ENCODE data around the gene PEX11A.
A peak's percentile ranks its signal among the peaks of the same experiment; 100 is the strongest.
"Not testable (repeated sequence)": the region's sequence is repeated elsewhere in the genome, so short reads cannot be mapped to it uniquely, and the experiment has no call there.

PEX11A gene

GRCh38 chr15:89690276-89691218 is at the start of gene PEX11A, which contains the start of gene WDR93:
PEX11A (minus strand) TSS chr15:89690754; CDS start chr15:89690632, 122 bp downstream.
WDR93 (plus strand) TSS chr15:89690811; CDS start chr15:89701747, 10,936 bp downstream.
- peak; percentile 51 for DNase-seq

GRCh38 chr15:89740137-89740536 is 49.6 kb upstream of the PEX11A start:
- peak; percentile 54 for DNase-seq

GRCh38 chr15:89735773-89736172 is 45.2 kb upstream of the PEX11A start:
- DNase-seq = no peak

DNA sequence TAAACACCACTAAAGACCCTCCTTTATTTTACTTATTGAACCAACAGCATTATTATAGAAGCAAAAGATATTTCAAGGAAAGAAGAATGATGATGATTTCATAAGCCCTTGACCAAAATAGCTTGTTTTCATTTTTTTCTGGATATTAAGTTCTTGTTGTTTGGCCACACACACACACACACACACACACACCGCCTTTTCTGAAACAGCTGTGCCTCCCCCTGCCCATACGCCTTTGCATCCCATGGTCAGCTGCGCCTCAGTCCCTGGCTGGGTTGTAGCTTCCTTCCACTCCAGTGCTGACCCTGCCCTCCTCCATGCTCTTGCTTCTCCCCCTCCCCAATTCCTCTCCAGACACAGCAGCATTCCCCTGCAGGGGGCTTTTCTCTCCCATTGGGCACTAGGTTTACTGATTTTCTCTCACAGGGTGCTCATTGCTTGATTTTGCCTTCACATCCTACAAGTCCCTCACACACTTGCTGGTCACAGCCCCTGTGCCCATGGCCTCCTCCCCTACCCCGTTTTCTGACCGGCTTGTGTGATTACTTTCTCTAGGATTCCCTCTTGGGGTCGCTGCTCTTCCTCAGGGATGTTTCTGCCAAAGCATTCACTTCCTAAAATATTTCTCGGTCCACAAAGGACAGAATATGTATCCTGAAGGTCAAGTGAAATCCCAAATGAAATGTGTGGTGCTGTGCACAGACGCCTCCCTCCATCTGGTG is 42.1 kb upstream of the PEX11A start:
- DNase-seq = no peak

DNA sequence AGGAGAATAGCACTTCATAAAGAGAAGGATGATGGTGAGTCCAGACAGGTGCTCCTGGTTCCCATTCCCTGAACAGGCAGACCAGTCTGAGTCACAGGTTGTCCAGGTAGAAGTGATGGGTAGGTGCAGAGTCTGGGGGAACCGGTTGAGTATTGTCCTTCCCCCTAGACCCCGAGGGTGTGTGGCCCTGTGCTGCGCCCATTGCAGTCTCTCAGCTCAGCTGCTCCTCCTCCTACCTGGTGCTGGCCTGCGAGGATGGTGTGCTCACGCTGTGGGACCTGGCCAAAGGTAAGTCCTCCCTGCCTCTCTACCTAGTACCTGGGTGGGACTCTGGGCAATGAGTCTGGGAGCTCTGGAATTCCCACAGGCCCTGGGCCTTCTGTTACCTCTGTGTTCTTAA is 40.7 kb upstream of the PEX11A start:
- no peak for DNase-seq

GRCh38 chr15:89728254-89728653 is 37.7 kb upstream of the PEX11A start:
- no peak for DNase-seq

- no peak for DNase-seq
Measured at GRCh38 chr15:89725064-89725463, 34.5 kb upstream of the PEX11A start.

DNA sequence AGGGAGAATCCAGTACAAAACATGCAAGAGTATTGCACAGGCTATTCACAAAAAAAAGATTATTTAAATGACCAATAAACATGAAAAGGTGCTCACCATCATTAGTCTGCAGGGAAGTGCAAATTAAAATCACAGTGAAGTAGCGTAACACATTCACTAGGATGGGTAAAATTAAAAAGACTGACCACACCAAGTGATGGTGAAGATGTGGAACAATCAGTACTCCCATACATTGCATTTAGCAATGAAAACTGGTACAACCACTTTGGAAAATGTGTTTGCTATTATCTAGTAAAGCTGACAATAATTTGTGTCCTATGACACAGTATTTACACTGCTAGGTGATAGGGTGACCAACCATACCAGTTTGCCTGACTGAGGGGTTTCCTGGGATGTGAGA is 34.1 kb upstream of the PEX11A start:
- no peak for DNase-seq

- no peak for DNase-seq
Measured at GRCh38 chr15:89723031-89723430, 32.5 kb upstream of the PEX11A start.

- DNase-seq = no peak
Measured at GRCh38 chr15:89714775-89715174, 24.2 kb upstream of the PEX11A start.

- no peak for DNase-seq
Measured at GRCh38 chr15:89707577-89707976, 17.0 kb upstream of the PEX11A start.

GRCh38 chr15:89704411-89704810 is 13.9 kb upstream of the PEX11A start:
- DNase-seq = no peak

DNA sequence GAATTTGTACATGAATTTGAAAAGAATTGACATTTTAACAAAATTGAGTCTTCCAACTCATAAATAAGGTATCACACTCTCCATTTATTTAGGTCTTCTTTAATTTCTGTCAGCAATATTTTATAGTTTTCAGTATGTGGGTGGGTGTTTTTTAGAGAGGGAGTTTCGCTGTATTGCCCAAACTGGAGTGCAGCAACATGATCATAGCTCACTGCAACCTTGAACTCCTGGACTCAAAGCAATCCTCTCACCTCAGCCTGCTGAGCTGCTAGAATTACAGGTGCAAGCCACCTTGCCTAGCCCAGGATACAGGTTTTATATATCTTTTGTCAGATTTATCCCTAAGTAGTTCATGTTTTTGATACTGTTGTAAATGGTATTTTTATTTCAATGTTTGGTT is 4.6 kb upstream of the PEX11A start:
- DNase-seq = no peak

- no peak for DNase-seq
Measured at GRCh38 chr15:89693696-89694095, 3.1 kb upstream of the PEX11A start.

- DNase-seq = no peak
Measured at GRCh38 chr15:89693091-89693490, 2.5 kb upstream of the PEX11A start.

DNA sequence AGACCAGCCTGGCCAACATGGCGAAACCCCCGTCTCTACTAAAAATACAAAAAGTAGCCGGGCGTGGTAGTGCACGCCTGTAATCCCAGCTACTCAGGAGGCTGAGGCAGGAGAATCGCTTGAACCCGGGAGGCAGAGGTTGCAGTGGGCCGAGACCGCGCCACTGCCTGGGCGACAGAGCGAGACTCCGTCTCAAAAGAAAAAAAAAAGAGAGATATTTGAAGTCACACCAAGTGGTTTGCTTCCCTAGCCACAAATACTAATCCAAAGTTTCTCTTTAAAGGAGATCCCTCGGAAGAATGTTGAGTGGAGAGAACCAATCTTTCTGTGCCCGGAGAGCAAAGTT is 651 bp downstream of the PEX11A start:
- not testable (repeated sequence) for DNase-seq

GRCh38 chr15:89686522-89686921 is 4.0 kb downstream of the PEX11A start:
- DNase-seq = no peak

DNA sequence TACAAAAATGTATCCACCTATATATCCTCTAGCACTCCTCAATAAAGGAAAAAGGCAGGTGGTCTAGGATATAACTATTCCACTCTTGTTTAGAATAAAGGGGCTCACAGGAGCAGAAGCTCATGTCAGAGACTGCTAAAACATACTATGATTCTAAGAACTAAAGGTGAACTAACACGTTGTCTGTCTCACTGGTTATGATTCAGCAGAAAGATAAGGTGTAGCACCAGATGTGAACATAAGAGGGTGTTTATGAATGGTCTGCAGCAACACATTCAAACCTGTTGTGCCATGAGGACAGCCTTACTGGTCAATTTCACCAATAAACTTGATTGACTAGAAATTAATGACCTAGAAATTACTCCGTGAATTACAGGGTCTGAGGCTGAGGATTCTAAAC is 4.6 kb downstream of the PEX11A start:
- DNase-seq = no peak

DNA sequence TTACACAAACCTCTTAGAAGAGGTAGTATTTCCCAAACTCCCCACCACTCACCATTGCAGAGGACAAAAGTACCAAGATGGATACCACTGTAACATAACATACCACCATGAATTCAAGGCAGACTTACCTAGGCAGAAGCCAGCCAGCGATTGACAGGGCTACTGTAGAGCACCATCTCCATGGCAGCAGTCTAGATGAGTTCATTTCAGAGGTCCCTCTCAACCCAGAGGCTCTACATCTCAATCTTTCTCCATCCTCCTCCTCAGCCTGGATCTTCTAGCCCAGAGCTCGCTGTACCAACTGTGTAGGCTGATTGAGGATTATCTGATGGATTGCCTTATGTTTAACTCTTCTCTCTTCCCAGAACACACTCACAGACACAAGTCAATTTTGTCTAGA is 9.4 kb downstream of the PEX11A start:
- no peak for DNase-seq

DNA sequence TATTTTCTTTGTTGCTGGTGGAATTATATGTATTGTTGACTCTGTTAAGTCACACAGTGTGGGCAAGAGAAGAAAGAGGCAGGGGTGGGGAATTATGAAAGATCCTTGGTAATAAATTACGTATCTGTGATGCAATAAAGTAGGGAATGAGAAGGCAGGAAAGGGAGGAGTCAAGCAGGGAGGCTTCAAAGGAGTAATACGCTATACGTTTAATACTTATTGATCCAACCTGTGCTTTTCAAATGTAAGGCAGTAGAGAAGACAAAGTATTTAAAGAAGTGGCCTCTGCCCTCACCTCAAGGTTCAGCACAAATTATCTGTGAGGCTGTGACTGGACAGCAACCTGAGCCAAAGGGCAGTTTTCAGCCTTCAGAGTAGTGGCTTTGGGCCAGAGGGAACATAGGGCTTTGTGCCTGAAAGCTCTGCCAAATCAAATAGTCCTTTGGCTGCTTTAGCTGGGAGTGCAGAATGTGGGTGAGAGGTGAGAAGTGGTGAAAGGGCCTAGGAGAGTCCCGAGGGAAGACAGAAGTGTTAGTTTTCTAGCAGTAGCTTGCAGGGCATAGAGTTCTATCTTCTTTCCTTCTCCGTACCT is 10.2 kb downstream of the PEX11A start:
- no peak for DNase-seq

- no peak for DNase-seq
Measured at GRCh38 chr15:89679212-89679611, 11.3 kb downstream of the PEX11A start, which contains the start of gene PLIN1. PLIN1 (minus strand) TSS chr15:89679367; CDS start chr15:89677489, 1,878 bp downstream.

GRCh38 chr15:89677381-89677780 is 13.2 kb downstream of the PEX11A start:
- no peak for DNase-seq

- DNase-seq = no peak
Measured at GRCh38 chr15:89675606-89676005, 14.9 kb downstream of the PEX11A start.

DNA sequence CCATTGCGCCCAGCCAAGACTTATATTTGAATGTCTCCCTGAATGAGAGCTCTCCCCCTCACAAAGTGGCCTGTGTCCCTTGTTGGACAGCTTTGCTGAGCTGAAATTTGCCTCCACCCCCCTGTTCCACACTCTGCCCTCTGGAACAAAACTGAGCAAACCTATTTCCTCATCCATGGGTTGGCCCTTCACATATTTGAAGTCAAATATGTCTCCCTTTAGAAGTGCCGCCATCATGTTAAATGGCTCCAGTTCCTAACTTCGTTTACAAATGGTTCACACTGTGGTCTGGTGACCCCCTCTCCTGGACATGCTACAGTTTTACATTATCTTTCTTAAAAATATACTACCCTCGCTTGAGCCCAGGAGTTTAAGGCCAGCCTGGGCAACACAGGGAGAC is 16.0 kb downstream of the PEX11A start:
- no peak for DNase-seq
